Stimulated activated CD4-positive, alpha-beta T cell treated with anti-CD3 and anti-CD28 coated beads, Interleukin-1b, Interleukin-23, amount 100 ng/mL, for 4 hours (primary cell): ENCODE data around the gene CCK.
"Not testable (repeated sequence)": the region's sequence is repeated elsewhere in the genome, so short reads cannot be mapped to it uniquely, and the experiment has no call there.

Source experiments
- DNase-seq, 2 donors: peaks; one replicate each; pipeline ENCODE4 v3.0.0-alpha.2; 2020; ENCODE audit warnings: low read depth in 2 of 2

Gene CCK

GRCh38 chr3:42266085-42266484 lies at the start of gene CCK:
TSS of gene CCK (minus strand) at chr3:42266185. CDS start at chr3:42263630, 2,555 bp downstream.
- DNase-seq: no peak

GRCh38 chr3:42314411-42314810 lies 48.4 kb upstream of the CCK start:
- DNase-seq: no peak

GRCh38 chr3:42308651-42309050 lies 42.7 kb upstream of the CCK start:
- no peak for DNase-seq

GRCh38 chr3:42306499-42306898 lies 40.5 kb upstream of the CCK start:
- no peak for DNase-seq

GRCh38 chr3:42302924-42303634 lies 37.1 kb upstream of the CCK start:
- DNase-seq: no peak

GRCh38 chr3:42301446-42302175 lies 35.6 kb upstream of the CCK start:
- DNase-seq: no peak

- no peak for DNase-seq
Measured at GRCh38 chr3:42300778-42301177, 34.8 kb upstream of the CCK start.

- no peak for DNase-seq
Measured at GRCh38 chr3:42300013-42300412, 34.0 kb upstream of the CCK start.

GRCh38 chr3:42298259-42298658 lies 32.3 kb upstream of the CCK start:
- DNase-seq: no peak

GRCh38 chr3:42292009-42292408 lies 26.0 kb upstream of the CCK start:
- DNase-seq: no peak

- no peak for DNase-seq
Measured at GRCh38 chr3:42290966-42291714, 25.2 kb upstream of the CCK start.

- no peak for DNase-seq
Measured at GRCh38 chr3:42289026-42289425, 23.0 kb upstream of the CCK start.

- DNase-seq: no peak
Measured at GRCh38 chr3:42288385-42288784, 22.4 kb upstream of the CCK start.

GRCh38 chr3:42287423-42287822 lies 21.4 kb upstream of the CCK start:
- DNase-seq: not testable (repeated sequence)

- no peak for DNase-seq
Measured at GRCh38 chr3:42277676-42278075, 11.7 kb upstream of the CCK start.

GRCh38 chr3:42276141-42277132 lies 10.5 kb upstream of the CCK start:
- DNase-seq: no peak

- no peak for DNase-seq
Measured at GRCh38 chr3:42275217-42275616, 9.2 kb upstream of the CCK start.

- DNase-seq: no peak
Measured at GRCh38 chr3:42274266-42274665, 8.3 kb upstream of the CCK start.

GRCh38 chr3:42273361-42273760 lies 7.4 kb upstream of the CCK start:
- no peak for DNase-seq

GRCh38 chr3:42271786-42272185 lies 5.8 kb upstream of the CCK start:
- no peak for DNase-seq

GRCh38 chr3:42270561-42270960 lies 4.6 kb upstream of the CCK start:
- no peak for DNase-seq
